DMS79 (cell line): ENCODE results near the gene CCDC85C.

ENCODE experiments used
- DNase-seq: peaks from one replicate; lab custom pipeline; 2025; lab: John Stamatoyannopoulos, UW

Gene CCDC85C

DNA sequence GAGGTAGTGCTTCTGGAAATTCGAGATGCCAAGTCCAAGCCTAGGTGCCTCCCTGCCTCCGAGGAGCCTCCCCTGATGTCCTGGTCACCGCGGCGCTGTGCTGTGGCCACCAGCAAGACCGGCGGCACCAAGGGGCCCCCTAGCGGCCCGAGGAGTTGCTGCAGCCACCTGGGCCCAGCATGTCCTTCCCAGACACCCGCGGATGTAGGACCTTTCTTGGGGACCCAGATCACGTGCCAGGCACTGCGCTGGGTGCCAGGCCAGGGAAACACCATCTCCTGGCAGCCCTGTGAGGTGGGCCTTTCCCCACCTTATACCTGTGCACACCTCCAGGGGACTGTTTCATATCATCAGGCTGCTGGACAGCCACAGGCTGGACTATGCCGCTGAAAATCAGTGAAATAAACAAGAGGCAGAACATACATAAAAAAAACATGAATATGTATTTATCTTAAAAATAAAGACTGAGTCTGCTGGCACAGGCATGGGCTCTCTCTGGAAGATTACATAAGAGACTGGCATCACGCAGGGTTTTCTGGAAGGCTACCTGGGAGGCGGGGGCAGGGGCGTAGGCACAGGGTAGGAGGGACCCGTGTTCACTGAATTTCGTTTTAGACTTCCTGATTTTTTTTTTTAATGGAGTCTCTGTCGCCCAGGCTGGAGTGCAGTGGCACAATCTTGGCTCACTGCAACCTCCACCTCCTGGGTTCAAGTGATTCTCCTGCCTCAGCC, 25.0 kb upstream of the CCDC85C start:
- peak; percentile 47 for DNase-seq

GRCh38 chr14:99627510-99628381, 23.7 kb upstream of the CCDC85C start:
- no peak for DNase-seq

DNA sequence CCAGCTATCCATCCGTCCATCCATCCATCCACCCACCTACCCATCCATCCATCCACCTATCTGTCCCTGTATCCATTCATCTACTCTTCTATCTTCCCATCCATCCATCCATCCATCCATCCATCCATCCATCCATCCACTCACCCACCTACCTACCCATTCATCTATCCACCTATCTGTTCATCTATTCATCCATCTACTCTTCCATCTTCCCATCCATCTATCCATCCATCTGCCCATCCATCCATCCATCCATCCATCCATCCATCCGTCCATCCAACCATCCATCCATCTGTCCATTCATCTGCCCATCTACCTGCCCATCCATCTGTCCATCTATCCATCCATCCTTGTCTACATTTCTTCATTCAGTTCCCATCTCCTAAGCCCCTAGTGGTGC, 23.1 kb upstream of the CCDC85C start:
- no peak for DNase-seq

GRCh38 chr14:99626041-99626648, 22.1 kb upstream of the CCDC85C start:
- DNase-seq = no peak

DNA sequence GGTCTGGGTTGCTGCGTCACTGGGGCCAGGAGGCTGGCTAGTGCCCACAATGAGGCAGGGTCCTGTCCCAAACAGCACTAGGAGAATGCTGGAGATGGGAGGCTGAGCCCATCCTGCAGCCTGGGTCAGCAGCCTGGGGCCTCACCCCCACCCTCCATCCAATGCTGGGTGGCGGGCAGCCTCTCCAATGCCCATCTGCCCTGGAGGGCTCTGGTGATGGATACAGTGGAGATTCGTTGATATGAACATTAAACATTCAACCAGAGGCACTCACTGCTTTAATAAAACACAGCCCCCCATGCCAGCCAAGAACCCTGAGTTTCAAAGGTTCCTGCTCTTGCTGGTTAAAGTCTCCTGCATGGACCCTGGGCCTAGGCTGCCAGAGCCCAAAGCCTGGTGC, 21.5 kb upstream of the CCDC85C start:
- DNase-seq = no peak

DNA sequence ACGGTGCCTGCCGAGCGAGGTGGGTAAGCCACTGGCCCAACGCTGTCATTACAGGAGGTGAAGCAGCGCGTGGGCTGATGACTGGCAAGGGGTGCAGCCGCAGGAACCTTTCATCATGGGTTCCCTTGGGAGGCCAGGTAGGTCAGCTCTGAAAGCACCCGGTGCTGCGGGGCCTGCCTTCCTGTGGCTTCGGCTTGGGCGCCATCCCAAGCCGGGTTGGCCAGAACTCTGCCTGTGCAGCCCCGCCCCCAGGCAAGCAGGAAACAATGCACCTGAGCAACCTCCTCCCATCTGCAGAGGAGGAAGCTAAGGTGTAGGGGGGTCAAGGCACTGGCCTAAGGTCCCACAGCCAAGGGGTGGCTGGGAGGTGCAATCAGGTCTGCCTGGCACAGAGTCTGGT, 21.0 kb upstream of the CCDC85C start:
- DNase-seq = no peak

DNA sequence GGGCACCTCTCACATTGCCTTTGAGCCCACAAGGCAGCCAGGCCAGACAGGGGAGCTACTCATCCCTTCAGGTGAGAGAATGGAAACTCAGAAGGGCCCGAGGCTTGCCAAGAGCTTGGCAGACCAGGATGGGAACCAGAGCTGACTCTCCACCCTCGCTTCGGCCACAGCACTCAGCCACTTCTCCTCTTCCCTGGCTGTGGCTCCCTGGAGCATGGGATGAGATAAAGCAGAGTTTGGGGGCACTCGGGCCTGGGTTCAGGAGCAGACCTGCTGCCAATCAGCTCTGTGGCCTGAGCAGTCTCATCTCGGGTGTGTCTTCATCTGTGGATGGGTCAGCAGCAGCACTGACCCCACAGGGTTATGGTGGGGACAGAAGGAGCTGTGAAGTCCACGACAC, 20.0 kb upstream of the CCDC85C start:
- no peak for DNase-seq

- DNase-seq = no peak
Observed at GRCh38 chr14:99621948-99622347, 17.9 kb upstream of the CCDC85C start.

- no peak for DNase-seq
Observed at GRCh38 chr14:99619835-99620834, 16.1 kb upstream of the CCDC85C start.

- DNase-seq = no peak
Observed at GRCh38 chr14:99616832-99617800, 13.1 kb upstream of the CCDC85C start.

DNA sequence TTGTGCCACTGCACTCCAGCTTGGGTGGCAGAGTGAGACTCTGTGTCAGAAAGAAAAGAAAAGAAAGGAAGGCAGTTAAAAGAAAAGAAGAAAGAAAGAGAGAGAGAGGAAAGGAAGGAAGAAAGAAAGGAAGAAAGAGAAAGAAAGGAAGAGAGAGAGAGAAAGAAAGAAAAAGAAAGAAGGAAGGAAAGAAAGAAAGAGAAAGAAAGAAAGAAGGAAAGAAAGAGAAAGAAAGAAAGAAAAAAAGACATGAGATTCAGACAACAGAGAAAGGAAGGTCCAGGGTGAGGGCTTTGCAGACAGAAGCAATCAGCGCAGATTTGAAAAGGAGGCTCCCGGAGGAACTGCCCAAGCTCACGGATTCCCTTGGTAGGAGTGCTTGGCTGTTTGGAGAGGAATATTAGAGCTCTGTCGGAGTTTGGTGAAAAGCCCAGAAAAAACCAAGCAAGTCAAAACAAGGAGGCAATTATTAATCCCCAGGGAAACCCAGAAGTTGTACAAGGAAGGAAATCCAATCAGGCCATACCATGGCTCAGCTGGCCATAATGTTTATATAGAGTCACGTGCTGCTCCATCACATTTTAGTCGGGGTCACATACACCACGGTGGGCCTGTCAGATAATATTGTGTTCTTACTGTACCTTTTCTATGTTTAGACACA, 11.6 kb upstream of the CCDC85C start:
- DNase-seq = peak; percentile 11

- peak; percentile 41 for DNase-seq
Observed at GRCh38 chr14:99612738-99613330, 8.8 kb upstream of the CCDC85C start.

- DNase-seq = no peak
Observed at GRCh38 chr14:99612071-99612737, 8.2 kb upstream of the CCDC85C start.

DNA sequence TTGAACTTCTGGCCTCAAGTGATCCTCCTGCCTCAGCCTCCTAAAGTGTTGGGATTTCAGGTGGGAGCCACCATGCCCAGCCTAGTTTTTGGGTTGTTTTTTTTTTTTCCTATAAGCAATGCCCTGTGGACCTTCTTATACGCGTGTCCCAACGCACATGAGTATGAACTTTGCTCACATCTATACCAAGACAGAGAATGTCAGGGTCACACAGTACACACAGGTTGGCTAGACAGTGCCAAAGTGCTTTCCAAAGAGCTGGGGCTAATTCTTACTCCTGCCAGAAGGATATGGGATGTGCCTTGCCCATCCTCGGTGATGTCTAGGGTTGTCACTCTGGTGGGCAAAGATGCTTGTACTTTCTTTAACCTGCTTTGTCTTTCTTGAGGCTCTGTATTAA, 7.6 kb upstream of the CCDC85C start:
- DNase-seq = no peak

DNA sequence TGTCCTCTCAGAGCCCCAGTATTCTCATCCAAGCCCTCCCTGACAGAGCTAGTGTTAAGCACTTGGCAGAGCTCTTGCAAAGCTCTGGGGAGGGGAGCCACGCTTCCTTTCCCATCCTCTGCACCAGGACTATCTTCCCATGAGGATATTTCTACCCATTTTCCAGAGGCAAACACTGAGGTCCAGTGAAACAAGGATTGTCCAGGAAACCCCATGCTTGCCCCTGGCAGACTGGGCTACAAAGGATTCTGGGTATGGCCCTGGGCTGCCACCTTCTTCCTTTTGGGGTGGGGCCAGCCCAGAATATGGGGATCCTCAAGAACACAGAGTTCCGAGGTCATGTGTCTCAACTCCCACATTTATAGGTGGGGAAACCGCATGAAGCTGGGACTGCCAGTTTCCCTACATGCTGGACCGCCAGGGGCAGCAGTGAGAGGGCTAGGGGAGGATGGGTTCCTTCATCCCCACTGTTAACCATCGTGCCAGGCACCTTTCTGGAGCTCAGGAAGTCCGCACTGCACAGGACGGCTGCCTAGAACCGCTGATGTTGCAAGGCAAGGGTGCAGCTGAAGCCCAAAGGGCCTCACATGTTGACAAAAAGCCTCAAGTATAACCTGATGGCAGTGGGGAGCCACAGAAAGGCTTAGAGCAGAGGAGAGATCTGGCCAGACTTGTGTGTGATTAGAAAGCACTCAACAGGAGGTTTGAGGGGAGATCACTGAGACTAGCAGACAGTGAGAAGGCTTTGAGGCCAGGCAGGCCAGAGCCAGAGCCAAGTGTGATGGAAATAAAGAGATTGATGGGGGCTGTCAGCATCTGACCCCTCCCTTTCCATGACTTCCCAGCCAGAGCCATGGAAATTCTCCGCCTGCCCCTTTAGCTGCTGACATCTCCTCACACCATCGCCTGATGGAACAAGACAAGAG, 5.5 kb upstream of the CCDC85C start:
- no peak for DNase-seq

DNA sequence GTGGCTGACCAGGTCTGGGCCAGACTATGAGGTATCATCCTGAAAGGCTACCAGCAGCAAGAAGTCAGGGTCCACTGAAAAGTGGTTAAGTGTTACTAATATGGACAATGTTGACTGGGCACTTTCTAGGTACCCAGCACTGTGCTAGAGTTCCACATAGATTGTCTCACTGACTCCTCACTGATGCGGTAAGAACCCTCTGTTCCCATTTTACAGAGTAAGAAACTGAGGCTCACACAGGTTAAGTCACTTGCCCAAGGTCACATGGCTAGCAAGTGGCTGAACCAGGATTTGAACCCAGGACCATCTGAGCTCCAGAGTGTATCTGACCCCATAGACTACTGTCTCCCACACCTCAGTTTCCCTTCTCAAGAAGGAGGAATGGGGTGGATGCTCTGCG, 4.6 kb upstream of the CCDC85C start:
- no peak for DNase-seq

DNA sequence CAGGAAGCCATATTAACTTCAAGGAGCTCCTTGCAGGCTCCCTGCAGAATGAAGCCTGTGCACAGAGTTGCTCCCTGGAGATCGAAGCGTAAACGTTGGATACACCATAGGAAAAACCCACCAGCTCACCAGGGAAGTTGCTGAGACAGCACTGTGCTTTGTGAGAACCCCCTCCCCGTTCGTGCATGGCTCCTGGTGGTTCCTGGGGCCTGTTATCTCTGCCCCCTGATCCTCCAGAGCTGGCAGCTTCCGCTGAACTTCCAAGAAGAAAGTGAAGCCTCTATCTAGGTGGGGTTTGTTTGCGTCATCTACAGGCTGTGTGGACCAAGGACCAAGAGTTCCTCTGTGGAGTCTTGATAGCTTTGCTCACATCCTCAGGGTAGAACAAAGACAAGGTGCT, 2.4 kb upstream of the CCDC85C start:
- DNase-seq = no peak
